ENCODE measurements around the gene ALOX15. TPM values are rescaled to one million over a fixed set of nuclear protein-coding genes. Genes with fewer than 3 reads are reported as not detected.
"Not testable (repeated sequence)": the region's sequence is repeated elsewhere in the genome, so short reads cannot be mapped to it uniquely, and the experiment has no call there.

ALOX15 gene
- total RNA-seq, 2 donors from 2014 or later, result 0.24 TPM; not detected in 1

DNA sequence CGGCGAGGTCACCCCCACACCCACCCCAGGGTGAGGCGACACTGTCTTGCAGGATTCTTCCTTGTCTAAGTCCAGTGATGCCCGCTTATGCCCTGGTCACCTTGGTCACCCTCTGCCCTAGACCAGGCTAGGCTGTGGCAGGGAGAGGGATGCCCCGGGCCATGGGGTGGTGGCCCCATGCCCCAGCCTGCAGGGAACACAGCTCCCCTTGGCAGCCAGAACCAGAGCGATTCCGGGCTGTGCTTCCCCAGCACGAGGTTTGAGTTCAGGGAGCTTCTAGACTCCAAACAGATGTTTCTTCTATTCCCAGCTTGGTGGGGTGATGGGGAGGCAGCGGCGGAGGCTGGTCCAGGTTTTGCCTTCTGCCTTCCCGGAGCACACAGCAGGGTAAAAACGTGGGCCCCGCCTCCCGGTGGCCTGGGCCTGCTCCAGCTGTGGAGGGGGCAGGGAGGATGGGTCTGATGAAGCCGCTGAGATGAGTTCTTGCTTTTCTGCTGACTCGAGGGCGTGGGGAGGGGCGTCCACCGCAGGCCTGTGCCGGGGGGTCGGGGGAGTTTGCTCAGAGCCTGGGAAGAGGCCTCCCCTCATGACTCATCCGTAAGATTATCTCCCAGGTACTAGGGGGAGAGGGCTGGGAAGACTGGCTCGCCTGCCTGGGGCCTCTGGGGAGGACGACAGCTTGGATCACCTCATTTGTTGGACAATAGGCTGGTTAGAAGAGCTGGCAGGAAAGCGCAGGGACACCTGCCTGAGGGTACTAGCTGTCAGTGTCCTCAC lies 41.8 kb downstream of the ALOX15 start:
- Mint-ChIP-seq H3K36me3 (ENCODE audit: low read depth) (no peaks in the 10 kb centered on the region), H3K27me3 (peaks cover 5% of the 10 kb centered on the region), H3K27ac (no peak overlapping the region), H3K9me3 (no peaks in the 10 kb centered on the region), H3K4me1 (no peaks in the 10 kb centered on the region), H3K4me3 (no peak overlapping the region)
- ATAC-seq (replicated peaks), result no peak

DNA sequence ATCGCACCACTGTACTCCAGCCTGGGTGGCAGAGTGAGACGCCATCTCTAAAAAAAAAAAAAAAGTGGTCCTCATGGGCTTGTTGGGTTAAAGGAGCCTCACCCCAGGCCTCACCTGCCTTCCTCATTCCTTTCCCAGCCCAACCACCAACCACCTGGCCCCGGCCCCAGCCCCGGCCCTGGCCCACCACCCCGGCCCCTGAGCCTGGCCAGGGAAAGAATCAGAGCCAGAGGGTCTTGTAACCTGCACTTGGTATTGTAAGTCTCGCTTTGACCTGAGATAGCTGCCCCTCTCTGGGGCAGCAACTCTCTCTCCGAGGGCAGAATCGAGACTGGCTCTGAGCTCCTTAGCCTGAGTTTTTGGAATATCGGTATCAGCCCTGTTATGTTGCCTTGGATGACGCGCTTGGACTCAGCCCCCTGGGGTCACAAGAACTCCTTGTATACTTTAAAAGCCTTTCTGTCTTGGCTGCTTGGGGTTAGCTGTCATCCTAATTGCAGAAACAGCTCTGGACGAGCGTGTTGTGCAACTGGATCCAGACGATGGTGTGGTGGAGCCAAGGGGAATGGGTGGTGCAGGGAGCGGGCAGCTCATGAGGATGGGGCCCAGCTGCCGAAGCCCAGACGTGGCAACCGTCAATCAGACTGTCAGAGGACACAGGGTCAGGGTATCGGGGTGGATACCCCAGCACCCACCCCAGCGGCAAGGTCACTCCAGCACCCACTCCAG lies 42.5 kb downstream of the ALOX15 start:
- Mint-ChIP-seq H3K9me3 (no peaks in the 10 kb centered on the region), H3K27me3 (peaks cover 2% of the 10 kb centered on the region), H3K27ac (no peak overlapping the region), H3K36me3 (ENCODE audit: low read depth) (no peaks in the 10 kb centered on the region), H3K4me1 (no peaks in the 10 kb centered on the region), H3K4me3 (no peak overlapping the region)
- no peak for ATAC-seq (replicated peaks)

DNA sequence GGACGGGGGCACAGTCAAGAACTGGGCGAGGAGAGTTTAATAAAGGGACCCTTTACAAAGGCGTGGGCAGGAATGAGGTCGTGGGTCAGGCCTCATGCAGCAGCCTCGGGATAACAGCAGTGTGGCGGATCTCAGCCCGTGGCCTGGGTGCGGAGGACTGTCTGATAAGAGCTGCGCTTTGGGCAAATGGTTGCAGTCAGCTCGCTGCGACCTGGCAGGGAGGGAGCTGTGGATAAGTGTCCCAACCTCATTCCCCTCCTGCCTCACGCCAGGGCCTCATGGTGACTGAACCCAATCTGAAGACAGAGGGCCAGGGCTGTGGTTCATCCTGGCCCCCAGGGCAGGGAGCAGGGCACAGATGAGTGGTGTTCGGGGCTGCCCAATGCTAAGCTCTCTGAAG lies 43.5 kb downstream of the ALOX15 start:
- Mint-ChIP-seq H3K27me3 (peaks cover 2% of the 10 kb centered on the region), H3K4me1 (no peaks in the 10 kb centered on the region), H3K4me3 (no peak overlapping the region), H3K9me3 (no peaks in the 10 kb centered on the region), H3K27ac (no peak overlapping the region), H3K36me3 (ENCODE audit: low read depth) (no peaks in the 10 kb centered on the region)
- ATAC-seq (replicated peaks), result no peak

DNA sequence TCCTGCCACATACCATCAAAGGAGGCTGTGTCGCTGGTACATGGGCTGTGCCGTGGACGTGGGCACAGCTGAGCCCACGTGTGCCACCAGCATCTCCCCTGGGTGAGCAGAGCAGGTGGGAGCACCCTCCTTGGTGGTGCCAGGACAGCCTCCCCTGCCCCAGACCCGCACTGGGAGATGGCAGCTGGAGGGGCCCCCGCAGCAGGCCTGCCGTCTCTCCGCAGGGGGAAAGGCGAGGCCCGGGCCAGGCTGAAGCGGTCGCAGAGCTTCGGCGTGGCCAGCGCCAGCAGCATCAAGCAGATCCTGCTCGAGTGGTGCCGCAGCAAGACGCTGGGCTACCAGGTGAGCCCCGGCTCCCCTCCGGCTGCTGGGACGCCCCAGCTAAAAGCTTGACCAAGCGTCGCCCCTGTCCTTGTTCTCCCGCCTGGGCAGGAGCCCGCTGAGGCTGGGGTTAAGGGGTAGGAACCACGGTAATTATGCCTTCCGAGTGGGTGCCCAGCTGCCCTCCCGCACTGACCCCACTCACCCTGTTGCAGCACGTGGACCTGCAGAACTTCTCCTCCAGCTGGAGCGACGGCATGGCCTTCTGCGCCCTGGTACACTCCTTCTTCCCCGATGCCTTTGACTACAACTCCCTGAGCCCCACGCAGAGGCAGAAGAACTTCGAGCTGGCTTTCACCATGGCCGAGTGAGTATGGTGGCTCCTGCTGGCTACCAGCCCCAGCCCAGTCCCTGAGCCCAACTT lies 44.7 kb downstream of the ALOX15 start:
- no peaks in the 10 kb centered on the region for H3K4me1 Mint-ChIP-seq

DNA sequence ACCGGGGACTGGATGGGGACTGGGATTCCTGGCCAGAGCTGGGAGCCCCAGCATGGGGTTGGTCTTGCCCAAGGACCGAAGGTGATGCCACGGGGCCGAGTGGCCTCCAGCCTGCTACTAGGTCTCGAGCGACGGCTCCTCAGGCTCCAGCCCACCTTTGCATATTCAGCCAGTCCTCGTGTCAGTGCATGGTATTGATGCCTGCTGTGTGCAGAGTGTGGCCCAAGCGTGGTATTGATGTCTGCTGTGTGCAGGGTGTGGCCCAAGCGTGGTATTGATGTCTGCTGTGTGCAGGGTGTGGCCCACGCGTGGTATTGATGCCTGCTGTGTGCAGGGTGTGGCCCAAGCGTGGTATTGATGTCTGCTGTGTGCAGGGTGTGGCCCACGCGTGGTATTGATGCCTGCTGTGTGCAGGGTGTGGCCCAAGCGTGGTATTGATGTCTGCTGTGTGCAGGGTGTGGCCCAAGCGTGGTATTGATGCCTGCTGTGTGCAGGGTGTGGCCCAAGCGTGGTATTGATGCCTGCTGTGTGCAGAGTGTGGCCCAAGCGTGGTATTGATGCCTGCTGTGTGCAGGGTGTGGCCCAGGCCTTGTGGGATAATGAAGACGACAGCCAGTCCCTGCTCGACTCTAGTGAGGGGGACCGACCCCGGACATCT lies 45.7 kb downstream of the ALOX15 start:
- not testable (repeated sequence) for H3K4me3 Mint-ChIP-seq; H3K4me1 Mint-ChIP-seq; H3K9me3 Mint-ChIP-seq; H3K27me3 Mint-ChIP-seq; ATAC-seq (replicated peaks); H3K27ac Mint-ChIP-seq; H3K36me3 Mint-ChIP-seq (ENCODE audit: low read depth)

More for the DNA sequence above, 44.7 kb downstream of the ALOX15 start:
- ATAC-seq (replicated peaks), result no peak
- Mint-ChIP-seq H3K9me3 (no peaks in the 10 kb centered on the region), H3K27ac (no peak overlapping the region), H3K36me3 (ENCODE audit: low read depth) (no peaks in the 10 kb centered on the region), H3K27me3 (peaks cover 5% of the 10 kb centered on the region), H3K4me3 (no peak overlapping the region)

DNA sequence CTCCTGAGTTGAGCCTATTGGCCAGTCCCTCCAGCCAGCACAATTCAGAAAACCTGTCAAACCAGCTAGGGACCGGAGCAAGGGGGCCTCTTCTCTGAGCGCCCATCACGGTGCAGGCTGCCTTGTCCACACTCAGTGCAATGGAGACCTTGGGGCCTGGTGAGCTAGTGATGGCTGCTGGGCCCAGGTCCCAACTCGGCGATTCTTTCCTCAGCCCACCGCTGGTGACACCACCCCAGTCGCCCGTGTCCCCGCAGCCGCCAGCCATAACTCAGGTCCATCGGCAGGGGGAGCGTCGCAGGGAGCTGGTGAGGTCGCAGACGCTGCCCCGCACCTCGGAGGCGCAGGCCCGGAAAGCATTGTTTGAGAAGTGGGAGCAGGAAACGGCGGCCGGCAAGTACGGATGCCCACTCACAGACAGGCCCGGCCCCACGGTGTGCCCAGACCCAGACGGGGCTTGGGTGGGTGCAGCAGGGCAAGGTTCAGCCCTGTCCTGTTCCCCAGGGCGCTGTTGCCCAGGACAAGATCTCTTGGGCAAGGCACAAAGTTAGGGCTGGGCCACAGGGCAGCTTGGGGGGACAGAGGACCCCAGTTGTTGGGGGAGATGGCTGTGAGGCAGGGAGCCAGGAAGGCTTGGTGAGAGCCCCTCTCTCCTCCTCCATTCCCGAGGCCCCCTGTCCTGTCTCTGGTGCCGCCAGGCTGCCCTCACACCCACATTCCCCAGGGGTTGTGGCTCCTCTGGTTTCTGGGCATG lies 46.4 kb downstream of the ALOX15 start:
- Mint-ChIP-seq H3K4me1 (no peaks in the 10 kb centered on the region), H3K27ac (no peak overlapping the region), H3K27me3 (peaks cover 10% of the 10 kb centered on the region), H3K4me3 (no peak overlapping the region), H3K36me3 (ENCODE audit: low read depth) (no peaks in the 10 kb centered on the region), H3K9me3 (no peaks in the 10 kb centered on the region)
- peak; percentile 34 for ATAC-seq (replicated peaks)

DNA sequence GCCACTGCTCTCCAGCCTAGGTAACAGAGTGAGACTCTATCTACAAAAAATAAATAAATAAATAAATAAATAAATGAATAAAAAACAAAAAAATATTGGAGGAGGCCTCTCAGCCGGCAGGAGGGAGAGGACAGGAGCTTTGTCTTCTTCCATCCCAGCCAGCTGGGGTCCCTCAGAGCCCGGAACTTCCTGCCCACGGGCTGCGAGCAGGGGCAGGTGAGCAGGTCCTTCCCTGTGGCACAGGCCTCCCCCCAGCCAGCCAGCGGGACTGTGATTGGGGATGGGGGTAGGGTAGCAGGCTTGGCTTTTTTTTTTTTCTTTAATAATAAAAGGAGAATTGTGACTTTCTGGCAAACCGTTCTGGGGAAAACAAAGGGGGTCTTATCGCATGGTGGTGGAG lies 47.1 kb downstream of the ALOX15 start:
- ATAC-seq (replicated peaks), result no peak
- H3K4me1 Mint-ChIP-seq, result no peaks in the 10 kb centered on the region
- H3K27me3 Mint-ChIP-seq, result peaks cover 10% of the 10 kb centered on the region
- H3K4me3 Mint-ChIP-seq, result no peak overlapping the region
- H3K27ac Mint-ChIP-seq, result no peak overlapping the region
- no peaks in the 10 kb centered on the region for H3K9me3 Mint-ChIP-seq
- no peaks in the 10 kb centered on the region for H3K36me3 Mint-ChIP-seq (ENCODE audit: low read depth)

DNA sequence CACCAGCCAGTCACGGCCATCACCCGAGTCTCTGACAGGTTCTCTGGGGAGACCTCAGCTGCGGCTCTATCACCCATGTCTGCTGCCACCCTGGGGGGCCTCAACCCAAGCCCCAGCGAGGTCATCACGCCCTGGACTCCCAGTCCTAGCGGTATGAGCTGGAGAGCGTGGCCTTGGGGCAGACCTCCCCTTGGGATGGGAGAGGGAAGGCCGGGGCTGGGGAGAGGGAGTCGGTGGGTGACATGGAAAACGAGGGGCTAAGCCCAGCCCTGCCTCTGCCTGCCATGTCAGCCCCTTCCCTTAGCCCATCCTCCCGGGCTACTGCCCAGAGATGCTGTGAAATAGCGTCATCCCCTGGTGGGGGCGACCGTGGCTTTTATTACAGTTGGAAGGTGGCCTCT lies 48.5 kb downstream of the ALOX15 start:
- Mint-ChIP-seq H3K4me1 (no peaks in the 10 kb centered on the region), H3K9me3 (no peaks in the 10 kb centered on the region), H3K4me3 (no peak overlapping the region), H3K27me3 (peaks cover 10% of the 10 kb centered on the region), H3K27ac (no peak overlapping the region), H3K36me3 (ENCODE audit: low read depth) (no peaks in the 10 kb centered on the region)
- no peak for ATAC-seq (replicated peaks)

DNA sequence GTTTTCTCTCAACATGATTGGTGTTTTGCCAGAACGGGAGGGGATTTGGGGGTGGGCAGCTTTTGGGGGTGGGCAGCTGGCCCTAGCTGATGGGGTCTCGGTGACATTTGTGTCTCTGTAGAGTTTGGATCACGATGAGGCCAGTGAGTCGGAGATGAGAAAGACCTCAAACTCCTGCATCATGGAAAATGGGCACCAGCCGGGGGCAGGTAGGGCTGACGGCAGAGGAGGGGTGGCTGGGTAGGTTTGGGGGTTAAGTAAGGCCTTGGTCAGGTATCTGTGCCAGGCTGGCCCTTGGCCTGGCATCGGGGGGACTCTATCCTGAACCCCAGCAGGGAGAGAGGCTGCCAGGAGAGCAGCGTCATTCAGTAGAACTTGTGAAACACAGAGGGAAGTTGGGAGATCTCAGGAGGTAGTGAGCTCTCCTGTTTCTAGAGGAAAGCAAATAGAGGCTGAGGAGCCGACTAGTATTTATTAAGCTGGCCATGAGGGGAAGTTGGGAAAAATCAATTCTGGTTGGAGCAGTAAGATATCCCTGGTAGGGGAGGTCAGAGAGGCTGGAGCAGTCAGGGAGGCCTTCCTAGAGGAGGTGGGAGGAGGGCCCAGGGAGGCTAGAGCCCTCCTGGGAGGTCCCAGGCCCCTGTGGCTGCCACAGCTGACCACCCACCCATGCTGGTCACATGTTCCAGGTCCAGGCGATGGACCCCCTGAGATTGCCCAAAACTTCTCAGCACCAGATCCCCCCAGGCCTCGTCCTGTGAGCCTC lies 49.1 kb downstream of the ALOX15 start:
- no peaks in the 10 kb centered on the region for H3K36me3 Mint-ChIP-seq (ENCODE audit: low read depth)
- H3K27ac Mint-ChIP-seq, result no peak overlapping the region
- H3K4me1 Mint-ChIP-seq, result no peaks in the 10 kb centered on the region
- no peaks in the 10 kb centered on the region for H3K9me3 Mint-ChIP-seq
- ATAC-seq (replicated peaks), result no peak
- no peak overlapping the region for H3K4me3 Mint-ChIP-seq
- H3K27me3 Mint-ChIP-seq, result peaks cover 10% of the 10 kb centered on the region

DNA sequence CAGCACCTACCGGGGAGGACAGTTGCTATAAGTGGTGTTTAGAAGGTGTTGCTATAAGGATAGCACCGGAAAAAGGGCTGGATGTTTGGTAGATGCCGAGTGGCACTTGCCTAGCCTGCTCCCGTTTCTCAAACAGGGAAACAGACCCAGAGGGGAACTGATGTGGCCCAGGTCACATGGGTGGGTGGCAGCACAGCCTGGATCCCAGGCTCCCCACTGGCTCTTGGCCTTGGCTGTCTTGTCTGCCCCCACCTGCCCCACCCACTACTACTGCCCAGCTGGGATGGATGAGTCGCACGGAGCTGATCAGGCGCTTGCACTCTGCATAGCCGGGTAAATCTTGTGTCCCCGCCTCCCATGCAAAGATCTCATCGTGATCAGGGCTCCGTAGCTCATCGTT lies 49.9 kb downstream of the ALOX15 start:
- no peak for ATAC-seq (replicated peaks)
- H3K4me1 Mint-ChIP-seq, result no peaks in the 10 kb centered on the region
- no peaks in the 10 kb centered on the region for H3K36me3 Mint-ChIP-seq (ENCODE audit: low read depth)
- H3K4me3 Mint-ChIP-seq, result no peak overlapping the region
- no peak overlapping the region for H3K27ac Mint-ChIP-seq
- no peaks in the 10 kb centered on the region for H3K9me3 Mint-ChIP-seq
- H3K27me3 Mint-ChIP-seq, result peaks cover 12% of the 10 kb centered on the region

DNA sequence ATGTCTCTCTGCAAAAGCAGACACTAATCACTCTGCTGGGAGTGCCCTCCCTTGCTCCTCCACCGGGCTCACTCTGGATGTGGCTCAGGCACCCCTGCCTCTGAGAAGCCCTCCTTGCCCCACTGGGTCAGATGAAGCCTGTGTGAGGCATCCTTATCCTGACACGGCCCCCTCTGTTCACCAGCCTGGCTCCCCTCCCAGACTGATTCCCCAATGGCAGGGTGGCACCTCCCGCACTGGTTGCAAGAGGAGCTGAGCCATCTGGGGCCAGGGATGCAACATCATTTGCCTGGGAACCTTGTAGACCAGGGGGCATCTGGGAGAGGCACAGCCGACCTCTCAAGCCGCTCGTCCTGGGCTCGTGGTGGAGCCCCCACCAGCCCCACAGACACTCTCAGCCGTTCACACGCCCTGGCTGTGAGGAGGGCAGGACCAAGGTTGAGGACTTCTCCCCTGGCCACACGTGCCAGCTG lies 50.5 kb downstream of the ALOX15 start:
- H3K36me3 Mint-ChIP-seq (ENCODE audit: low read depth), result no peaks in the 10 kb centered on the region
- H3K9me3 Mint-ChIP-seq, result no peaks in the 10 kb centered on the region
- no peak overlapping the region for H3K27ac Mint-ChIP-seq
- no peak for ATAC-seq (replicated peaks)
- H3K4me1 Mint-ChIP-seq, result no peaks in the 10 kb centered on the region
- H3K27me3 Mint-ChIP-seq, result peaks cover 17% of the 10 kb centered on the region
- no peak overlapping the region for H3K4me3 Mint-ChIP-seq

DNA sequence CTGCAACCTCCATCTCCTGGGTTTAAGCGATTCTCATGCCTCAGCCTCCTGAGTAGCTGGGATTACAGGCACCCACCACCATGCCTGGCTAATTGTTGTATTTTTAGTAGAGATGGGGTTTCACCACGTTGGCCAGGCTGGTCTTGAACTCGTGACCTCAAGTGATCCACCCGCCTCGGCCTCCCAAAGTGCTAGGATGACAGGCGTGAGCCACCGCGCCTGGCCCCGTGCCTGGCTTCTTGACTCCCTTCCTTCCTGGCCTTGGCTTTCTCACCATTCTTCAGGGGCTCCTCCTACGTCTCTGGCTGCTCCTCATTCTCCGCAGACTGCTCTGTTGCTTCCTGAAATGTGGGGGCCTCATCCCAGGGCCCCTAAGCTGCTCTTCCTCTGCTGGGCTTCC lies 51.4 kb downstream of the ALOX15 start:
- not testable (repeated sequence) for H3K27ac Mint-ChIP-seq; ATAC-seq (replicated peaks); H3K36me3 Mint-ChIP-seq (ENCODE audit: low read depth); H3K4me3 Mint-ChIP-seq; H3K9me3 Mint-ChIP-seq; H3K4me1 Mint-ChIP-seq
- peaks cover 21% of the 10 kb centered on the region for H3K27me3 Mint-ChIP-seq

DNA sequence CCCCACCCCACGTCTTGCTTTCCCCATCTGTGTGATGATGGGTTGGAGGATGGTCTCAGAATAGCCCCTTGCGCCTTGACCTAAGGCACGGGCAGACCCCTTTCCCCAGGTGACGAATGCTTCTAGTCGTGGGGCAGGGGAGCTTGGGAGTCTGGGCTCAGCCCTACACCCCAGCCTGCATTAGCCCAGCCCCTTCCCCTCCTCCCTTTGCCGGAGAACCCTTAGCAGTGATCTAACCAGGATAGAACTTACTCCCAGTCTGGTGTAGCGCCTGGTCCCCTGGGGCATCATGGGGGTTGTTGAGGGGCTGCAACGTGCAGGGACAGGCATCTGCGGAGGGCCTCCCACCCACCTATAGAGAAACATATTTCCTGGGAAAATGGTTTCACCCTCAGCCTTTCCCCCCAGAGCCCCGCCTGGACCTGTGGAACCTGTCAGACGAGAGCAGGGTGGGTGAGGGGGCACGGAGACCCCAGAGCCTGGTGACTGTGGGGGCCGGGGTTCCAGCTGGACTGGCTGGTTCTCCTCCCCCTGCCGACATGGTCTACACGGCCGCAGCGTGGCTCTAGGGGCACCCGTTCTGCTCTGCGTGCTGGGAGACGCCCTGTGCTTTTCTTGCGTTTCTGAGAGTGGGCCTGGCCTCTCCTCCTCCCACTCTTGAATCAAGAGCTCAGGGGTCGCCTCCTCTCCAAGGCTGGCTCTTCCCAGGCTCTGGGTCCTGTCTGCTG lies 52.4 kb downstream of the ALOX15 start:
- Mint-ChIP-seq H3K4me1 (no peaks in the 10 kb centered on the region), H3K4me3 (no peak overlapping the region)
- no peak for ATAC-seq (replicated peaks)

More for the DNA sequence above, 52.4 kb downstream of the ALOX15 start:
- Mint-ChIP-seq H3K27me3 (peaks cover 21% of the 10 kb centered on the region), H3K27ac (no peak overlapping the region), H3K9me3 (no peaks in the 10 kb centered on the region), H3K36me3 (ENCODE audit: low read depth) (no peaks in the 10 kb centered on the region)

Measured in activated T-helper 17 cell treated with anti-CD3 and anti-CD28 coated beads, Interleukin-2, amount 50 U/mL, for 72 hours (primary cell).